Measurements from ENCODE around the gene BCDIN3D. TPM values are rescaled to one million over a fixed set of nuclear protein-coding genes. Genes with fewer than 3 reads are reported as not detected.

BCDIN3D gene
- total RNA-seq, 2 experiments from 2014 or later, result 8.2 to 8.3 TPM

DNA sequence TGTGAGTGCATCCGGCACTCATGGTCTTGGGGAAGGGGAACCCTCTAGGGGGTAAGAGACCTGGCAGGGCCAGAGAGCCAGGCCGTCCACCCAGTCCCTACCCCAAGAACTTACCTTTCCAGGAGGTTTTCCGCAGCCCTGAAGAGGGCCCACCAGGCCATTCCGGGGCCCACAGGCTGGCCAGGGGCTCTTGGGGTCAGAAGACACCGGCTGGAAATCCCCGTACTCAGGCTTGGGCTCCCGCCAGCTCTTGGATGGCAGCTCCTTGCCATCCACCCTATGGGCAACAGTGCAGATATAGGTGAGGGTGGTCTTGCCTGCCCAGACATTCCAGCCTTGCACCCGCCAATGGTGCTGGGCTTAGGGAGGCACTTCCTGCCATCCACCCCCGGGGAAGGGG, 49.3 kb downstream of the BCDIN3D start:
- H3K27ac Mint-ChIP-seq, result no peak overlapping the region

DNA sequence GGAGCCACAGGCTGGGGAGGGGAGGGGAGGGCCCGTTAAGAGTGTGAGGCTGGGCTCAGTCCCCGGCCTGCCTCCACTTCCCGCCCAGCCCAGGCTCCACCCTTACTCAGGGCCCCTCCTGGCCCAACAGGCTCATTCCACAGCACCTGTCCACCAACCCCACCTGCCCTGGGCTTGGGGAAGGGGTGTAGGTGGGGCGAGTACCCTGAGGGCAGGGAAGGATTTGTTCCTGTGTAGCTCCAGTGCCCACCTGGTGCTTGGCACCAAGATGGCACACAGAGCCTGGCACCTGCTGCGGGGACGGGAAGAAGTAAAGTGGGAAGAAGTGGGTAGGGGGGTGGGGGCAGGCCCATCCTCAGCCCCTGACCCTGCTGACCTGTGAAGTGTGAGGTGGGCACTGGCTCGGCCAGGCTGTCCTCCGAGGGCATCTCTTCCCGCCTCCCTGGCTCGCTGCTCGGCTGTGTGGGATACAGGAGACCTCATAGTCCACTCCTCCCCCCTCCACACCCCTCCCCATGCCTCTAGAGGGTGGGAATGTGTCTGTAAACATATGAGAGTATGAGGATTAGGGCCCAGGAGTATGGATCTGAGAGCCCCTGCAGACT, 49.8 kb downstream of the BCDIN3D start:
- H3K4me3 Mint-ChIP-seq, result no peak overlapping the region
- no peak for ATAC-seq
- no peaks in the 10 kb centered on the region for H3K36me3 Mint-ChIP-seq
- no peaks in the 10 kb centered on the region for H3K27me3 Mint-ChIP-seq
- no peak overlapping the region for H3K27ac Mint-ChIP-seq
- CTCF ChIA-PET, result interaction anchor here (1.8 kb wide), 1 partner anchor 15 kb away, joined by 4 read pairs; no protein-coding TSS in a partner anchor
- H3K9me3 Mint-ChIP-seq (ENCODE audit: low read depth), result no peaks in the 10 kb centered on the region
- H3K4me1 Mint-ChIP-seq, result no peaks in the 10 kb centered on the region
- DNase-seq, result no peak

More for the DNA sequence above, 49.3 kb downstream of the BCDIN3D start:
- DNase-seq (no peak), ATAC-seq (no peak)
- H3K4me1 Mint-ChIP-seq, result no peaks in the 10 kb centered on the region
- no peaks in the 10 kb centered on the region for H3K27me3 Mint-ChIP-seq
- no peak overlapping the region for H3K4me3 Mint-ChIP-seq
- CTCF ChIA-PET, result no interaction called here
- H3K36me3 Mint-ChIP-seq, result no peaks in the 10 kb centered on the region
- H3K9me3 Mint-ChIP-seq (ENCODE audit: low read depth), result no peaks in the 10 kb centered on the region

DNA sequence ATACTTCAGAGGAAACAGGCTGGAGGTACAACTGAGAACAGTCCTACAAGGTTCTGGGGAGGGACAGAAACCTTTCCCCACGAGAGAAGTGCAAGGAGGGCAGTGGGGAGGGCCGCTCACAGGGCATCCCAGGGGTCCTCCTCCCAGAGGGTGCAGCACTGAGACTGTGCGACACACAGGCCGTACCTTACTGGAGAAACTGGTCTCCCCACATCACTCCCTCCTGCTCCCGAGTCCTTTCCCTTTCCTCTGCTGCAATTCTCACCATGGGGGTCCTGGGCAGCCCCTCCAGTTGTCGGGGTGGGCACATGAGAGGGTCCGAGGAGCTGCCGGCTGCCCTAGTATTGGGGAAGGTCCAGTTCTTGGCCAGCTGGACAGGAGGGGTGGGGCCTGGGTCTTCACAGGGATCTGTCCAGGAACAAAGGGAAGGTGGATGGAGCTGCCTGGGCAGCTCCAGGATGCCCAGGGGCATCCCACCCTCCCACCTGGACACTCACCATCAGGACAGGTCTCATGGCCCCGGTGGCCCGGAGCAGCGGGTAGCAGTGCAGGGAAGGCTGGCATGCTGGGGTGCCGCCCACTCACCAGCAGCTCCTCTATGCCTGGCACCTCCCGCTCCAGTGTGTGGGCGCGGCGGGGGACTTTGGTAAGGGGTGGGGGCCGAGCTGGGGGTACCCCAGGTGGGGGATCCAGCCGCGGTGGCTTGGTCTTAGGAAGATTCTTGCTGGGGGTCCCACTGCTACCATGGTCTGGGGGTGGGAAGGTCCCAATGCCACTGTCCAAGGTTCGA, 50.5 kb downstream of the BCDIN3D start:
- no peaks in the 10 kb centered on the region for H3K36me3 Mint-ChIP-seq
- H3K27ac Mint-ChIP-seq, result no peak overlapping the region
- ATAC-seq, result no peak
- H3K4me1 Mint-ChIP-seq, result no peaks in the 10 kb centered on the region
- H3K4me3 Mint-ChIP-seq, result no peak overlapping the region
- CTCF ChIA-PET, result interaction anchor here (1.8 kb wide), 1 partner anchor 14 kb away, joined by 4 read pairs; no protein-coding TSS in a partner anchor
- no peaks in the 10 kb centered on the region for H3K27me3 Mint-ChIP-seq
- DNase-seq, result no peak
- H3K9me3 Mint-ChIP-seq (ENCODE audit: low read depth), result no peaks in the 10 kb centered on the region

DNA sequence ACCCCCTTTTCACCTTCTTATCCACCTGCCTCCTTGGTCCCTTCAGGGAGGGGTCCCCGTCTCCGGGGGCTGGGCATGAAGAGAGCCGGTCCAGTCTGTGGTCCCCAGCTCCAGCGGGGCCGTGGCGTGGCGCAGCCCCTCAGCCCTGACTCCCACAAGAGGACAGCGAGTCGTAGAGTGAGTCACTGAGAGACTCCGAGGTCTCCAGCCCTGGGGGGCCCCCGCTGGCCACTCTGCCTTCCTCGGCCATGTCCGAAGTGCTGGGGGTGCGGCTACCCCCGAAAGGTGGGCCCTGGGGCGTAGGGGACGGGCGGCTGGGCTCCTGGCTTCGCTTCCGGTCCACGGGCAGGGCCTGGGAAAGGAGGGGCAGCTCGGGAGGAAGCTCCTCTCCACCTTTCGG, 51.2 kb downstream of the BCDIN3D start:
- H3K36me3 Mint-ChIP-seq, result no peaks in the 10 kb centered on the region
- no peak overlapping the region for H3K4me3 Mint-ChIP-seq
- ATAC-seq (no peak), DNase-seq (no peak)
- H3K4me1 Mint-ChIP-seq, result no peaks in the 10 kb centered on the region
- H3K27ac Mint-ChIP-seq, result no peak overlapping the region
- H3K9me3 Mint-ChIP-seq (ENCODE audit: low read depth), result no peaks in the 10 kb centered on the region
- H3K27me3 Mint-ChIP-seq, result no peaks in the 10 kb centered on the region
- CTCF ChIA-PET, result interaction anchor here (1.8 kb wide), 1 partner anchor 14 kb away, joined by 4 read pairs; no protein-coding TSS in a partner anchor

DNA sequence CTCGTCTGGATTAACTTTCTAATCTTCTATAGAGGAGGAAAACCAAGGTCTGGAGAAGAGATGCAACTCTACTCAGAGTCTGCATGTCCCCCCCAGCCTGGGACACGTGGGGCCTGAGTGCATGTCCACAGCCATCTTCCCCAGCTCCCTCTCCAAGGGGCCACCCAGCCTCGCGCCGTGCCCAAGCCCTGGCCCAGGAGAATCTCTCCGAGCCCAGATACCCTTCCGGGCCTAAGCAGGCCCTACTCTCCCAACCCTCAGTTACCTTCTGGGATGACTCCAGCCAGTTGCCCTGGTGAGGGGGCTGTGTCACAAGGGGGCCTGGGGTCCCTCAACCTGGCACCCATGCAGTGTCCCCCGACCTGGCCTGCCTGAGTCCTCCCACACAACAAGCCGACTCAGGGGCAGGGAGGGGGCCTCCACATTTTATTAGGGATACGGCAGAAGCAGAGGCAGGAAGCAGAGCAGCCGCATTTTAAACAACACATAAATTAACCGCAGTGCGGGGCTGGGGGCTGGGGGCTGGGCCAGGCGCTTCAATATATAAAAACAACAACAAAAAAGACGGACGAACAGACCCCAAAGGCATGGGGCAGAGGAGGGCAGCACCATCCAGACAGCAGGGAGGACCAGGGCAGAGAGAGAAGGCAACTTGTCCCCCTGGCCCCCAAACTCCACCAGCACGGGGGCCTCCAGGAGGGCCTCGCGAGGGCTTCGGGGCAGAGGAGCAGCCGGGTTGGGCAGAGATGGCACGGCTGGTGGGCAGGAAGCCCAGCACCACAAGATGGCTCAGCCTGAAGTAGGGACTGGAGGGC, 52.0 kb downstream of the BCDIN3D start:
- CTCF ChIA-PET, result interaction anchor here (1.8 kb wide), 1 partner anchor 13 kb away, joined by 4 read pairs; no protein-coding TSS in a partner anchor
- Mint-ChIP-seq H3K4me1 (no peaks in the 10 kb centered on the region), H3K36me3 (no peaks in the 10 kb centered on the region), H3K27me3 (no peaks in the 10 kb centered on the region), H3K4me3 (no peak overlapping the region), H3K9me3 (ENCODE audit: low read depth) (no peaks in the 10 kb centered on the region), H3K27ac (no peak overlapping the region)
- DNase-seq (no peak), ATAC-seq (no peak)

DNA sequence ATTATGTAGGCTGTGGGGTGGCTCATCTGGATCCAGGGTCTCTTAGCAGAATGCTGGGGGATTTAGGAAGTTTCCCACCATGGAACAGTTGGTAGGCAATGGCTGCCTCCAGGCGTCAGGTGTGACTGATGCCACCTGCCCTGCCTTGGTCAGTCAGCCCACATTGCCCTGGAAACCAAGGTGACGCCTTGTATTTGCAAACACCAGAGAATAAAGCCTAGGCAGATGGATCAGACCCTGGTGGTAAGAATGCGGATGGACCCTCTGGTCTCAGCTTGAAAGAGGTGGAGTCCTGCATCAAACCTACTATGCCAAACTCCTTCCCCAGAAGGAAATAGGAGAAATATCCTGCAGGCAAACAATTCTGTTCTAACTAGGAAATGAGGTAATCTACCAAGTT, 52.9 kb downstream of the BCDIN3D start:
- peaks cover 4% of the 10 kb centered on the region for H3K27me3 Mint-ChIP-seq
- H3K27ac Mint-ChIP-seq, result no peak overlapping the region
- no peaks in the 10 kb centered on the region for H3K4me1 Mint-ChIP-seq
- H3K36me3 Mint-ChIP-seq, result no peaks in the 10 kb centered on the region
- DNase-seq, result no peak
- H3K9me3 Mint-ChIP-seq (ENCODE audit: low read depth), result no peaks in the 10 kb centered on the region
- H3K4me3 Mint-ChIP-seq, result no peak overlapping the region
- no peak for ATAC-seq
- CTCF ChIA-PET, result no interaction called here

DNA sequence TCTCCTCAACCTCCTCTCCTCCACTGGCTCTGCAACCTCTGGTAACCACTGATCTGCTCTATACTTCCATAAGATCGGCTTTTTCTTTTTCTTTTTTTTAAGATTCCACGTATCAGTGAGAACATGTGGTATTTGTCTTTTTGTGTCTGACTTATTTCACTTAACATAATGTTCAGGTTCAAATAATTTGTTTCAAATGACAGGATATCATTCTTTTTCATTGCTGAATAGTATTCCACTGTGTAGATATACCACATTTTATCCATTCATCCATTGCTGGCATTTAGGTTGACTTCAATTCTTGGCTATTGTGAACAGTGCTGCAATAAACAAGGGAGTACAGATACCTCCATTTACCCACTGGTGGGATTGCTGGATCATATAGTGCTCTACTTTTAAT, 55.2 kb downstream of the BCDIN3D start:
- no peaks in the 10 kb centered on the region for H3K4me1 Mint-ChIP-seq
- H3K9me3 Mint-ChIP-seq (ENCODE audit: low read depth), result no peaks in the 10 kb centered on the region
- no peaks in the 10 kb centered on the region for H3K36me3 Mint-ChIP-seq
- no peak for ATAC-seq
- H3K27me3 Mint-ChIP-seq, result peaks cover 19% of the 10 kb centered on the region
- CTCF ChIA-PET, result interaction anchor here (1.0 to 1.3 kb wide), 2 partner anchors 10 kb away, joined by 4 to 8 read pairs; no protein-coding TSS in a partner anchor
- no peak overlapping the region for H3K27ac Mint-ChIP-seq
- DNase-seq, result no peak
- no peak overlapping the region for H3K4me3 Mint-ChIP-seq

Other genes starting within 250 kb of the BCDIN3D start
- gene FAM186B, start 237.5 kb downstream of the BCDIN3D start, total RNA-seq, result not detected
- gene PRPF40B, start 219.5 kb downstream of the BCDIN3D start, total RNA-seq, result 10 to 100 TPM in 1 of 2 experiments, 1 to 10 TPM in 1; 7.8 to 15.2 TPM
- 10 to 100 TPM; 44.2 to 50.5 TPM for gene FMNL3, start 135.7 kb downstream of the BCDIN3D start, total RNA-seq
- gene TMBIM6, start 101.5 kb downstream of the BCDIN3D start, total RNA-seq, result 100 to 1,000 TPM; 396 to 524 TPM
- gene NCKAP5L, start 14.7 kb downstream of the BCDIN3D start, total RNA-seq, result 1 to 10 TPM; 1.1 to 1.4 TPM
- gene FAIM2, start 60.8 kb upstream of the BCDIN3D start, total RNA-seq, result under 1 TPM; 0.05 to 0.06 TPM
- not detected for gene AQP2, start 107.6 kb upstream of the BCDIN3D start, total RNA-seq
- gene AQP5, start 118.8 kb upstream of the BCDIN3D start, total RNA-seq, result not detected
- not detected for gene AQP6, start 129.8 kb upstream of the BCDIN3D start, total RNA-seq
- 100 to 1,000 TPM; 180 to 198 TPM for gene RACGAP1, start 182.4 kb upstream of the BCDIN3D start, total RNA-seq
- gene ASIC1, start 214.5 kb upstream of the BCDIN3D start, total RNA-seq, result 10 to 100 TPM; 19.0 to 28.3 TPM
- gene SMARCD1, start 242.2 kb upstream of the BCDIN3D start, total RNA-seq, result 10 to 100 TPM; 62.0 to 80.8 TPM